Skin of body (tissue), 2 donors: ENCODE measurements around the gene FLRT2. TPM values are rescaled to one million over a fixed set of nuclear protein-coding genes. Genes with fewer than 3 reads are reported as not detected.

Experiments used
- DNase-seq: peaks from one replicate; lab custom pipeline; 2025; lab: John Stamatoyannopoulos, UW
- total RNA-seq: library from RNA; depleted of rRNA; stranded (reverse); fragments of >200 nt; gene quantifications from one replicate; pipeline ENCODE4 v1.2.3, GENCODE V29; 2014

The FLRT2 gene
- total RNA-seq, 1 donor from 2014 or later: 32.6 TPM

GRCh38 chr14:85564841-85565527, 35.0 kb downstream of the FLRT2 start:
- DNase-seq: no peak

DNA sequence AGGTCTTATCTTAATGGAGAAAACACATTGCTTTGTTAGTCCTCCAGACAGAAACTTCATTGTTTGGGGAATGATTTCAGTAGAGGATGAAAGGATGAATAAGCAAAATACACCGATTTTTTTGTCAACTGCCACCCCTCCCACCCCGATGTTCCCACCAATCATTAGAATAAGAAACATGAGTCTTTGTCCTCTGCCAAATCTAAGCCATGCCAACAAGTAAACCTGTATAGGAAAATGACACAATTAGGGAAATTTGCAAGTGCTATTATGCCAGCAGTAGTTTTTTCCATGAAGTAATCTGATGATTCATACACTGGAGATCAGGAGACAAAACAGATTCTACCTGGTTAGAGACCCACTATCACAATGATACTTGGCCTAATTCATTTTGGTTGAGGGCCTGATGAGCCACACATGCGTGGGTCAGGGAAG, 35.9 kb downstream of the FLRT2 start:
- DNase-seq: no peak

DNA sequence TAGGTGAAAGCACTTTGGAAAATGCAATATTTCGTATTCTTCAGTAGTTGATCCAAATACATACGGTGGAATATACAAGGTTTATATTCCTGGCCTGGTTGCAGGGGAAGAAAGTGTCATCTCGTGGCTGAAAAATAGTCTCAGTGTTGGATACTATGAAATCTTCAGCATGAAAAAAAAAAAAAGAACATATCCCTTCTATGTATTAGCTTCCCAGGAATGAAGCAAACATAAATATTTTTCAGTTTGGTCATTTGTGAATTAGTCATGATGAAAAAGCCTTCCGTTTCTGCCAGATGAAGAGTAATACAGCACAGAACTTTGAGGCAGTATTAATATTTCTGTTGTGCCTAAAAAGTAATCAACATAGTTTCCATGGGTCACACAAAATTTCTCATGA, 36.7 kb downstream of the FLRT2 start:
- no peak for DNase-seq

- no peak for DNase-seq
Observed at GRCh38 chr14:85572011-85572410, 42.1 kb downstream of the FLRT2 start.

DNA sequence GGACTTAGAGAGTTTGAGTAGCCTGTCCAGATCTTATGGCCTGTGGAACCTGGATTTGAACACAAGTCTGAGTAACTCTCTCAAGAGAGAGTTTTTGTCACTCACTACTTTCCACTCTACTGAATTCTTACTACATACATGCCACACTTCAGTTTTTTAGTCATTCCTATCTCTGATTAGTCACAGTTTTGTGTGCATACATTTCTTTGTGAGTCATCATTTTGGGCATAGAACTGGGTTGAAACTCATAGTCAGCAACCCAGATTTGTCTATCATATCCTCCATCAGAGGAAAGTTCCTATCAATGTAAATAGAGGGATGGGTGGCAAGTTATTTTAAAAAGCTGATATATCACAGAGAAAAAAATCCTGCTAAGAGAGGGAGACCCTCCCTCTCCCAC, 42.9 kb downstream of the FLRT2 start:
- DNase-seq: no peak

DNA sequence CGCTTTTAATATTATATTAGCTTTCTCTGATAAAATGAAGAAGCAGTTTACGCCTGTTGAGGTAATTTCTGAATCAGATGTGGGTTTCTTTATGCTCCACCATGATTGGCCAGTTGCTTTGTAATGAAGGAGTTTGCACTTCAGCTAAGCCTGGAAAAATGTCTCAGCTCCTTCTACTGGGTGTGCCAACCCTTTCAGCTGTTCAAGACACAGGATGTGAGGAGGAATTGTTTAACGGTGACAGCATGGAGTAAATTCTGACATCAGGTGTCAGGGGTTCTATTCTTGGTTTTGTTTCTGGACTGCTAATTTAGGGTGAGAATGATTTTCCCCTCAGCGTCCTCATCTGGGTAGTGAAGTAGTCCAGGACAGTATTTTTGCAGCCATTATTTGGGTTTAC, 43.5 kb downstream of the FLRT2 start:
- no peak for DNase-seq

DNA sequence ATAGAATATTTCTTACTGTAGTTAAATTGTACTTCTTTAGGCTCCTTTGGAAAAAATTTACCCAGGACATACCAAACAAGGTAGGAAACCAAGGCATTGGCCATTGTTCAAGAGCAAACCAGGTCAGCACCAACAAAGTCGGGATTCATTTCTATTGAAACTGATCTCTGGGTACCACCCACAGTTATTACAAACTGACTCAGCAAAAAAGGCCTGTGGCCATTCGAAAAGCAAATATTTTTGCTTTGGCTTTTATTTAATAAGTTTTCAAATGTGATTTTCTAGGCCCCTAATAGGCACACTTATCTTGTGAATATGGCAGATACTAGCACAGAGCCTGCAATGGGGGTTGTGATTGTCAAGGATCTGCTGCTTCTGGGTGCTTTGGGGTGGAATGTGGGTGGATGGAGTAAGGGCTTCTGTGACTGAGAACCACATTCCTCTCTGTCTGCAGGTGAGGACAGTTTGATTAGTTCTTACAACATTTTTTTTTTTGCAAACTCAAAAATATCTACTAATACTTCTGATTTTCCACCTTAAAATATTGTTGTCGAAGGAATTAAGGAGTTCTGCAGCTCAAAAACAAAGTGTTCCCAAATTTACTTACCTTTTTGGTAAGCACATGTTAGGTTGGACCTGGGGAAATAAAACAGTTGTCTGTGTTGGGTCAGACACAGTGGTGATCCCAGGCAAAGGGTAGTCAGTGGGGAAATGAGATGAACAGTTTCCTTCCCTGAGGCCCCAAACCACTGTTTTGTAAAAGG, 45.1 kb downstream of the FLRT2 start:
- no peak for DNase-seq

DNA sequence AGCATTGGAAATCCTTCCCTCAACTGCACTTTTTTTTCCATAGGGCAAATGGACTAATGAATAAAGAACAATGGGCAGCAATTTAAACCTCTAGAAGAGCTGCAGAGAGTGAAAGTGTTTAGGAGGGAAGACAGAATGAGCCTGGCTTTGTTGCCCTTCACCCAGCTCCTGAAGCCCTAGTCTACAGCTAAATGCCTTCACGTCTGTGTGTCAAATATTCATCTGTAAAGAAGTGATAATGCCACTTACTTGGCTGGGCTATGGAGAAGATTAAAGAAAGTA, 45.6 kb downstream of the FLRT2 start:
- no peak for DNase-seq

- DNase-seq: no peak
Observed at GRCh38 chr14:85576218-85576617, 46.3 kb downstream of the FLRT2 start.

DNA sequence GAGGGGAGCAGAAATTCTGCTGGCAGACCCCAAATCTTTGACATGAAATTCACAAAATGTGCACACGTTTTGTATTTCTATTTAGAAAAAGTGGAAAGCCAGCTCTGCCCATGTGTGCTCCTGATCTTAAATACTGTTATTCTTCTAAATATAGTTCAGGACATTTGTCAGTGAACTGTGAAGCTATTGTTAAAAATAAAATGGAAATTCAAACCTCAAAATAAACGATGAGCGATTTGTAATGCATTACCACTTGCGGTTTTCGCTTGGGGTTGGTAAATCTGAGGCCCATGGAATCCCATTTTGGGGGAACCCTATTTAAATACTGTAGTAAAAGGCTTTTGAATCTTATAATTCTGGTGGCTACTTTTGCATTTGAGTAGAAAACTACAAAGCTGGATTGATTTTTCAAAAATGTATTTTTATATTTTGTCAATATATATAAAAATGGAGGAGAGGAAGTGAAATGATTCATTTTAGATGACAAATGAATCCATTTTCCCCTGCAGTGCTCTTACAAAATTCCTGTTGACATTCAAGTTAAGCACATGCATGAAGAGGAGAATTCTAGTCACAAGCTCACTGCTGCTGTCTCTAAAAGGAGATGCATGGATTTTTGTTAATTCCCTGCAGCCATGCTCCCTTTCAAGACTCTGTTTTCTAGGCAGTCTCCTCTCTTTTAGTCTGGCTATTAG, 47.1 kb downstream of the FLRT2 start:
- DNase-seq: no peak

DNA sequence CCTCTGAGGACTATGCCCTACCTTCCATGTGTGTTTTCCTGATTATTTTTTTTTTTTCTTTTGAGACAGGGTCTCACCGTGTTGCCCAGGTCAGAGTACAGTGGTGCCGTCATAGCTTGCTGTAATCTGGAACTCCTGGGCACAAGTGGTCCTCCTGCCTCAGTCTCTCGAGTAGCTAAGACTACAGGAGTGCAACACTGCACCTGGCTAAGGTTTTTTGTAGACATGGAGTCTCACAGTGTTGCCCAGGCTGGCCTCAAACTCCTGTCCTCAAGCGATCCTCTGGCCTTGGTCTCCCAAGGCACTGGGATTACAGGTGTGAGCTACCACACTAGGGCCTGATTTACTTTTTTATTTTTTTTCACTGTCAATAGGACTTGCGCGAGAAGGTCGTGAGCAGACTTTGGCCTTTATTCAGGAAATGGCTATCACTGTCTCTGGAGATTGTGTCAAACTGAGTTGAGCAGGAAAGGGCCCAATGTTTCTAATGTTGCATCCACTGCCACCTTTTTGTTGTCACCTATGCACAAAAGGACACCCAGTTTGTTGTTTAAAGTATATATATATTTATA, 47.7 kb downstream of the FLRT2 start:
- DNase-seq: no peak

GRCh38 chr14:85578357-85578756, 48.4 kb downstream of the FLRT2 start:
- no peak for DNase-seq

DNA sequence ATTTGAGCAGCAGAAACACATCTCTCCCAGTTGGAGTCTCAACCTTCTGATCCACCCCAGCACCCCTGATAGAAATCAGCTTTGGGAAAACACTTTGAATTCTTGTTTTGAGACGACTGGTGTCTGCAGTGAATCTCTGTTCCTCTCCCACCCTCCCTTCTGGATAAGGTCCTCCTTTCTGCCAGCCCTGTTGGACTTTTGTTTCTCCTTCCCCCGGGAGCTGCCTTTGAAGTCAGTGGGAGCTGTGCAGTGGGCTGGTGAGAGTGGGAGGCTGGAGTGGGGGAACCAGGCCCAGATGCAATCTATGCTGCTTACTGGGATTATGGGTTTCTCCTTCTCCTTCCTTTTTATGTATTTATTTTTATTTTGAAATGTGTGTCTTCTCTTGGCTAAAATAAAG, 49.0 kb downstream of the FLRT2 start:
- DNase-seq: no peak

GRCh38 chr14:85579942-85580341, 50.0 kb downstream of the FLRT2 start:
- DNase-seq: no peak

DNA sequence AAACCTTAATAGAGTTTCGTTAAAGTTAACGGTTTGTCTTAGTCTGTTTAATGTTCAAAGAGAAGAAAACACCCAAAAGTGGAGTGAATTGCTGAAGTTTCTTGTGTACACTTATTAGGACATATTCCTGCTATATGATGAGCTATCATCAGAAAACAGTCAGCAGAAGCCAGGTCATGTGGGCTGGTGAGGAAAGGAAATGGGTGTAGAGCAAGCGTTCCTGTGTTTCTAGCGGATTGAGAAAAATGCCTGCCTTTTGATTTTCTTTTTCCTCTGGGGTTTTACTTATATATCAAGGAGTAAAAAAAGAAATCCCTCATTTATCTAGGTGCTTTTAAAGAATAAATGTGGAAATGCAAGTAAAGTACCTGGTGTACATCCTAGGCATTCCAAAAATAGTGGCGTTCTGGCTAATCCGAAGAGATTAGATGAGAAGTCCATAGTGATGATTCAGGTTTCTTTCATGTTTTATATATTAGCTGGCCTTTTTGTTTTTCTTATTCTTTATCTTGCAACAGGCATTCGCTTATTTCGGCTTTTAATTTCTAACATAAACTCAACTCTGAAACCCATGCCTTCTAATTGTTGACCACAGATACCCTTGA, 50.7 kb downstream of the FLRT2 start:
- DNase-seq: no peak

DNA sequence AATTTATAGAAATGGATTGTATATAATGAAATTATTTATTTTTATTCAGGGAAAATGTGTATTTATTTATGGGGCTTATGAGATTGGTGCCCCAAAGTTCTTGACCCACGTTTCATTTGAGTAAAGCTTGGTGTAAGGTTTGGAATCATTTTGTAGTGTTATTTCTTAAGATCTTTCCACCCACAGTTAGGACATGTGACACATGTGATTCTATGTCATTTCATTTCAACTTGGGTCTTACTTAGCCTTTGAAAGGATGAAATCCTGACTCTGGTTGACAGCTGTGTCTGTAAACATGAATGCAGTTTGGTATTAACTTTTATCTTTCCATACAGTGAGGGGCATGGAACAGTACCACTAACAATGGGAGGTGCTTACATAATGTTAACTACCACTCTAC, 51.7 kb downstream of the FLRT2 start:
- no peak for DNase-seq

- DNase-seq: no peak
Observed at GRCh38 chr14:85583380-85583779, 53.4 kb downstream of the FLRT2 start.

DNA sequence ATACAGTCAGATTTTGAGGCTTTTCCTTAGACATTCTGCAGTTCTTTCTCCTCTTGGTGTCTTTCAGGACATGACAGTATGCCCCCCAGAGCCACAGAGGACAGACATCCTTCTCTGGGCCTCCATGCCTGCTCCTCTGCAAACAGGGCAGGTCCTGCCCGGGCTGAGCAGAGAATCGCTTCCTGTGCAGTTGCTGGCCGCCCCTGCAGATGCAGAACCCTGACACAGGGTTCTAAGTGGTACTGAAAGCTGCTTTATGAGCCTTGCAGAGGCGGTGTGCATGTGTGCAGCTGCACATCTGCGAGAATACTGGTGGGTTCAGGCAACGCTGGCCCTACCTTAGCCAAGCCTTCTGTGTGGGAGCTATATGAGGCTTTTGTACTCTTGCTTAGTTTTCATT, 54.5 kb downstream of the FLRT2 start:
- no peak for DNase-seq

DNA sequence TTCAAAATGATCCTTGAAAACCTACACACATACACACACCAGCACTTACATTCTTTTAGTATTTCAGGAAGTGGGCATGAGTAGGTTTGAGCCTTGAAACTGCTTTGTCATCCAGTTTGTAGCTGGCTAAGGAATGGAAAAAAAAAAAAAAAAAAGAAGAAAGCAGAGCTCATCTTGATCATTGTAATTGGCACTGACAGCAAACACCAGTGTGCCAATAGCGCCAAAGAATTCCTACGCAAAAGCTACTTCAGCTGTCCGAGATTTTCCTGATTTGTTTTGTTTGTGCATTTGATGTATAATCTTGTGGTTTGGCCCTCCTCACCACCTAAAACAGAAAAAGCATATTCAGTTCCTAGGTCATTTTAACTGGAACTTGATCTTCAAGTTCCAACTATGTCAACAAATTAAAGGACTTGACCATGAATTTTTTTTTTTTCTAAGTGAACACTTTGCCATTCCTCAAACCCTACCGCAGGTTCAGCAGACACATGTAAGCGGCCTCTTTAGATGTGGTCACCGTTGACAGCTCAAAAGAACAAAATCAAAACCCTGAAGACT, 57.3 kb downstream of the FLRT2 start:
- no peak for DNase-seq

GRCh38 chr14:85590784-85591183, 60.8 kb downstream of the FLRT2 start:
- DNase-seq: no peak

DNA sequence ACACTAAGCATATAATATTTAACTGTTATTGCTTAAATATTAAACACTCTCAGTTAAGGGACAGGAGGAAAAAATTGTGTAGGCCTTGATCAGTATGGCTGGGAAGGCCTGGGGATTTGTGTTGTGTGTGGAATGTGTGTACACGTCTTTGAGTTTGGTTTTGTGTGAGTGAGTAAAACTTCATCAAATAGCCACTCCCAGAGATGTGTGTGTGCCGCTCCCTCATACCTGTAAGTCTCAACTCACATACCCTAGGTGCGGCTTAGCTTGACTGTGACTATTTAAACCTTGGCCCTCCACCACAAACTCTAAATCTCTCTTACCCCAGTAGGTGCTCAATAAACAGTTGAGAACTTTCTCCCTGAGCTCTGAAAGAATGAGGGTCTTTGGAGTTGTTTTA, 64.3 kb downstream of the FLRT2 start:
- DNase-seq: no peak

GRCh38 chr14:85595981-85596380, 66.0 kb downstream of the FLRT2 start:
- DNase-seq: no peak
